ENCODE data around the gene ADPRHL1. TPM values are rescaled to one million over a fixed set of nuclear protein-coding genes. Genes with fewer than 3 reads are reported as not detected.

Gene ADPRHL1
- total RNA-seq, 1 experiment from 2014 or later: 11.5 TPM

GRCh38 chr13:113417008-113417751 is 36.1 kb downstream of the ADPRHL1 start:
- Histone ChIP-seq H3K36me3 (ENCODE audit: low read depth) (no peaks in the 10 kb centered on the region), H3K4me1 (replicated peaks; ENCODE audit: insufficient read depth) (no peaks in the 10 kb centered on the region), H3K27me3 (ENCODE audit: insufficient read depth, low read depth) (peaks cover 30% of the 10 kb centered on the region), H4K20me1 (ENCODE audit: insufficient read depth) (no peaks in the 10 kb centered on the region), H3K9me3 (ENCODE audit: insufficient read depth, low read depth) (no peaks in the 10 kb centered on the region), H2AFZ (no peak overlapping the region), H3F3A (ENCODE audit: insufficient read depth, low read depth) (peaks cover 16% of the 10 kb centered on the region), H3K9me2 (ENCODE audit: insufficient read depth) (no peaks in the 10 kb centered on the region), H3K27ac (no peak overlapping the region), H3K4me3 (no peak overlapping the region), H3K4me2 (no peak overlapping the region), H3K79me2 (ENCODE audit: low read depth) (no peaks in the 10 kb centered on the region)
- POLR2A ChIA-PET (ENCODE audit: unreplicated experiment): interaction anchor here (0.7 kb wide), 2 partner anchors 201 to 706 kb away, joined by 3 to 6 read pairs; no protein-coding TSS in a partner anchor
- TF ChIP-seq EZH2 (IDR thresholded peaks at IDR 0.05; ENCODE audit: low read depth) (no peak), CTCF (conservative IDR thresholded peaks at IDR 0.05) (no peak)
- CTCF ChIA-PET: no interaction called here
- BruUV-seq (replicated peaks): no TSS peak
- DNase-seq: no peak
- intact Hi-C loops (cut with micrococcal nuclease; ENCODE audit: unreplicated experiment): no loop called here

GRCh38 chr13:113415825-113416224 is 37.5 kb downstream of the ADPRHL1 start:
- ChIA-PET POLR2A (ENCODE audit: unreplicated experiment) (no interaction called here), CTCF (no interaction called here)
- Histone ChIP-seq H3K4me3 (no peak overlapping the region), H3F3A (ENCODE audit: insufficient read depth, low read depth) (peaks cover 25% of the 10 kb centered on the region), H4K20me1 (ENCODE audit: insufficient read depth) (no peaks in the 10 kb centered on the region), H2AFZ (no peak overlapping the region), H3K4me1 (replicated peaks; ENCODE audit: insufficient read depth) (peaks cover 11% of the 10 kb centered on the region), H3K36me3 (ENCODE audit: low read depth) (no peaks in the 10 kb centered on the region), H3K4me2 (no peak overlapping the region), H3K9me3 (ENCODE audit: insufficient read depth, low read depth) (no peaks in the 10 kb centered on the region), H3K79me2 (ENCODE audit: low read depth) (no peaks in the 10 kb centered on the region), H3K9me2 (ENCODE audit: insufficient read depth) (no peaks in the 10 kb centered on the region), H3K27me3 (ENCODE audit: insufficient read depth, low read depth) (peaks cover 30% of the 10 kb centered on the region), H3K27ac (no peak overlapping the region)
- intact Hi-C loops (cut with micrococcal nuclease; ENCODE audit: unreplicated experiment): no loop called here
- no peak for DNase-seq
- TF ChIP-seq CTCF (conservative IDR thresholded peaks at IDR 0.05) (no peak), EZH2 (IDR thresholded peaks at IDR 0.05; ENCODE audit: low read depth) (no peak)
- BruUV-seq (replicated peaks): no TSS peak

- CTCF ChIA-PET: no interaction called here
These were observed 38.3 kb downstream of the ADPRHL1 start for GRCh38 chr13:113415032-113415431.

More at GRCh38 chr13:113415032-113415431, 38.3 kb downstream of the ADPRHL1 start:
- Histone ChIP-seq H3K4me3 (no peak overlapping the region), H3K27me3 (ENCODE audit: insufficient read depth, low read depth) (peaks cover 30% of the 10 kb centered on the region), H3K36me3 (ENCODE audit: low read depth) (no peaks in the 10 kb centered on the region), H3K79me2 (ENCODE audit: low read depth) (no peaks in the 10 kb centered on the region), H4K20me1 (ENCODE audit: insufficient read depth) (no peaks in the 10 kb centered on the region), H3K9me3 (ENCODE audit: insufficient read depth, low read depth) (no peaks in the 10 kb centered on the region), H3F3A (ENCODE audit: insufficient read depth, low read depth) (peaks cover 27% of the 10 kb centered on the region), H3K4me1 (replicated peaks; ENCODE audit: insufficient read depth) (peaks cover 19% of the 10 kb centered on the region), H3K4me2 (no peak overlapping the region), H3K9me2 (ENCODE audit: insufficient read depth) (no peaks in the 10 kb centered on the region), H3K27ac (no peak overlapping the region), H2AFZ (no peak overlapping the region)
- no peak for DNase-seq
- BruUV-seq (replicated peaks): no TSS peak
- POLR2A ChIA-PET (ENCODE audit: unreplicated experiment): no interaction called here
- intact Hi-C loops (cut with micrococcal nuclease; ENCODE audit: unreplicated experiment): no loop called here
- TF ChIP-seq CTCF (conservative IDR thresholded peaks at IDR 0.05) (no peak), EZH2 (IDR thresholded peaks at IDR 0.05; ENCODE audit: low read depth) (no peak)
